Measurements from ENCODE around the gene KNCN.

Gene KNCN

DNA sequence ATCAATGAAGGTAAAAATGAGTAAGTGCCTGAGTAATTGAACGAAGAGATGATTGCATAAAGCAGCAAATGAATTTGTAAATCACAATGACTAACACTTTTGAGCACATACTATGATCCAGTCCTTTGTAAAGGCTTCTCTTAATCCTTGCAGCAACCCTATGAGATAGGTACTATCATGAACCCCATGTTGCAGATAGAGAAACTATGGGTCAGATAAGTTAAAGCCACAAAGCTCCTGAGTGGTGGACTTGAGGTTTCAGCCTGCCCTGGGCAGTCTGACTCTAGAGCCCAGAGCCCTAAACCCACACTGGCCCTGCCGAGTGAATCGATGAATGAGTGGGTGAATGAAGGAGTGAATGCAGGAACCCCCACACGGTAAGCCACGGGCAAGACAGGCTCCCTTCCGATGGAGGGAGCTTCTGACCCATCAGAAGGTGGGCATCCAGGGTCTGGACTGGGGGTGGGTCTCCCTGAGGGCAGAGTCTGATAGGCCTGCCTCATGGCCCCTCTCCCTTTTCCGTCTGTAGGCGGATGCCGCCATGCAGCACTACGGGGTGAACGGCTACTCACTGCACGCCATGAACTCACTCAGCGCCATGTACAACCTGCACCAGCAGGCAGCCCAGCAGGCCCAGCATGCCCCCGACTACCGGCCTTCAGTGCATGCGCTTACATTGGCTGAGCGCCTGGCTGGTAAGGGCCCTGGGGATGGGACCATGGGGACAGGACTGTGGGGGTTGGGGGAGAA is 44.8 kb downstream of the KNCN start:
- H2BK12ac ChIP-seq (ENCODE audit: low read length) = peak overlapping the region; percentile 24
- H3K27me3 ChIP-seq (ENCODE audit: control insufficient read depth in 3 of 3, insufficient read depth in 3 of 3, low read depth in 1 of 3, low read length in 3 of 3) = peaks cover 0 to 52% (median 2%) of the 10 kb centered on the region in 3 experiments
- no peak for DNase-seq (ENCODE audit: low spot score)
- no peak overlapping the region for H3K4me3 ChIP-seq (ENCODE audit: low read length in 2 of 2)
- no peak overlapping the region for H2AFZ ChIP-seq (ENCODE audit: low read length)
- peaks cover 7% of the 10 kb centered on the region in 2 donors for H3K4me1 ChIP-seq (ENCODE audit: control insufficient read depth in 2 of 2, insufficient read depth in 1 of 2, low read depth in 1 of 2, low read length in 2 of 2)
- H2BK15ac ChIP-seq (ENCODE audit: low read length) = no peak overlapping the region
- no peak overlapping the region for H4K91ac ChIP-seq (ENCODE audit: low read depth, low read length, poor library complexity)
- H2BK5ac ChIP-seq (ENCODE audit: low read length) = no peak overlapping the region
- no peak overlapping the region for H3K4ac ChIP-seq (ENCODE audit: low read length)
- H3K36me3 ChIP-seq (replicated peaks in 1 of 2; ENCODE audit: control insufficient read depth in 2 of 2, insufficient read depth in 2 of 2, low read length in 2 of 2) = no peaks in the 10 kb centered on the region
- no peak overlapping the region for H3K9ac ChIP-seq (ENCODE audit: low read depth, low read length, poor library complexity)
- no peak overlapping the region for H2BK120ac ChIP-seq (ENCODE audit: low read depth, low read length)
- H3K14ac ChIP-seq (ENCODE audit: low read length) = peak overlapping the region; percentile 14
- H3K79me1 ChIP-seq (ENCODE audit: low read depth, low read length) = no peaks in the 10 kb centered on the region
- H3K9me3 ChIP-seq (replicated peaks in 1 of 2; ENCODE audit: control insufficient read depth in 2 of 2, insufficient read depth in 1 of 2, low read depth in 1 of 2, low read length in 2 of 2) = no peaks in the 10 kb centered on the region
- H3K4me2 ChIP-seq (ENCODE audit: insufficient read depth, low read length, poor library complexity, severe bottlenecking) = no peak overlapping the region
- no peak overlapping the region for H3K27ac ChIP-seq (replicated peaks; ENCODE audit: low read length)
- no peak overlapping the region for H2AK5ac ChIP-seq (ENCODE audit: low read depth, low read length)
- 100% methylated on average over 1 of the region's 17 CpGs; no CpG with 5 or more reads in 1 of the 2 donors for WGBS, 2 donors (ENCODE audit: extremely low coverage in 2 of 2, insufficient read length in 2 of 2, insufficient replicate concordance in 1 of 2)
- peak overlapping the region; percentile 5 for H3K23ac ChIP-seq (ENCODE audit: low read depth, low read length, poor library complexity)
- H3K18ac ChIP-seq (ENCODE audit: low read length) = peak overlapping the region; percentile 11
- H4K8ac ChIP-seq (ENCODE audit: low read depth, low read length) = no peak overlapping the region

DNA sequence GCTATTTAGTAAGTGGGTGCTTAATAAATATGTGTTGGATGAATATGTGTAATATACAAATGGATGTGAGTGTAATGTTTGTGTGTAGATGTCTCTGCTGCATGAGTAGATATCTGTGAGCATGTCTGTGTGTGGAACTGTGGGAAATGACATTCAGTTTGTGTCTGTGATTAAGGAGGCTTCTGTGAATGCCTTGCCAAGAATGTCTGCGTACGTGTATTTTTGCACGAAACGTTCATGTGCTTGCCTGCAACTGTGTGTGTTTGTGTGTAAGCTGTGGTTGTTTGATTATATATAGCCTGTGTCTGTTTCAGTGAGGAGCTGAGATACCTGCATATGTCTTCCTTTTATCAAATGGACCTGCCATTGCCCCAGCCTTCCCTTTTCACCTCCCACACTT is 48.0 kb downstream of the KNCN start:
- Histone ChIP-seq H3K79me1 (ENCODE audit: low read depth, low read length) (no peaks in the 10 kb centered on the region), H3K14ac (ENCODE audit: low read length) (no peak overlapping the region)

DNA sequence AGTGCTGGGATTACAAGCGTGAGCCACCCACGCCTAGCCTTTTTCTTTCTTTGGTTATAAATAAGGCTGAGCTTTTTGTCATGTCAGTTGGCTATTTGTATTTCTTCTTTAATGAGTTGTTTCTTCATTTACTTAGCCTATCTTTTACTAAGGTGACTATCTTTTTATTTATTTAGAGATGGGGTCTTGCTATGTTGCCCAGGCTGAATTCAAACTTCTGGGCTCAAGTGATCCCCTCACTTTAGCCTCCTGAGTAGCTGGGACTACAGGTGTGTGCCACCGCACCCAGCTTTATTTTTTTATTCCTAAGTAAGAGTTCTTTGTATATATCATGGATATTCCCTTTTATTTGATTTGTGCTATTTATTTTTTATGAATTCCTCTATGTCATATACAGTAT is 49.9 kb downstream of the KNCN start:
- H3K18ac ChIP-seq (ENCODE audit: low read length) = no peak overlapping the region
- no peak overlapping the region for H3K14ac ChIP-seq (ENCODE audit: low read length)
- H3K4ac ChIP-seq (ENCODE audit: low read length) = no peak overlapping the region
- no peak overlapping the region for H2AFZ ChIP-seq (ENCODE audit: low read length)
- H3K23ac ChIP-seq (ENCODE audit: low read depth, low read length, poor library complexity) = no peak overlapping the region
- H2BK5ac ChIP-seq (ENCODE audit: low read length) = no peak overlapping the region
- H2BK120ac ChIP-seq (ENCODE audit: low read depth, low read length) = no peak overlapping the region
- no peak for DNase-seq (ENCODE audit: low spot score)
- H3K27ac ChIP-seq (replicated peaks; ENCODE audit: low read length) = no peak overlapping the region
- no peak overlapping the region for H3K9ac ChIP-seq (ENCODE audit: low read depth, low read length, poor library complexity)
- H3K9me3 ChIP-seq (replicated peaks in 1 of 2; ENCODE audit: control insufficient read depth in 2 of 2, insufficient read depth in 1 of 2, low read depth in 1 of 2, low read length in 2 of 2) = no peaks in the 10 kb centered on the region
- H2BK15ac ChIP-seq (ENCODE audit: low read length) = no peak overlapping the region
- H4K91ac ChIP-seq (ENCODE audit: low read depth, low read length, poor library complexity) = no peak overlapping the region
- H3K79me1 ChIP-seq (ENCODE audit: low read depth, low read length) = no peaks in the 10 kb centered on the region
- no peak overlapping the region for H4K8ac ChIP-seq (ENCODE audit: low read depth, low read length)
- H3K36me3 ChIP-seq (replicated peaks in 1 of 2; ENCODE audit: control insufficient read depth in 2 of 2, insufficient read depth in 2 of 2, low read length in 2 of 2) = no peaks in the 10 kb centered on the region
- peaks cover 0 to 66% (median 5%) of the 10 kb centered on the region in 3 experiments for H3K27me3 ChIP-seq (ENCODE audit: control insufficient read depth in 3 of 3, insufficient read depth in 3 of 3, low read depth in 1 of 3, low read length in 3 of 3)
- H2BK12ac ChIP-seq (ENCODE audit: low read length) = no peak overlapping the region
- WGBS, 2 donors (ENCODE audit: extremely low coverage in 2 of 2, insufficient read length in 2 of 2, insufficient replicate concordance in 1 of 2) = no CpG with 5 or more reads among the region's 3 CpGs
- H3K4me1 ChIP-seq (ENCODE audit: control insufficient read depth in 2 of 2, insufficient read depth in 1 of 2, low read depth in 1 of 2, low read length in 2 of 2) = peaks cover 0 to 3% of the 10 kb centered on the region in 2 donors
- H3K4me3 ChIP-seq (ENCODE audit: low read length in 2 of 2) = no peak overlapping the region
- H2AK5ac ChIP-seq (ENCODE audit: low read depth, low read length) = no peak overlapping the region
- no peak overlapping the region for H3K4me2 ChIP-seq (ENCODE audit: insufficient read depth, low read length, poor library complexity, severe bottlenecking)

More for the DNA sequence above, 48.0 kb downstream of the KNCN start:
- no peak overlapping the region for H2BK12ac ChIP-seq (ENCODE audit: low read length)
- DNase-seq (ENCODE audit: low spot score) = no peak
- no peak overlapping the region for H4K8ac ChIP-seq (ENCODE audit: low read depth, low read length)
- no peak overlapping the region for H2BK120ac ChIP-seq (ENCODE audit: low read depth, low read length)
- H3K27me3 ChIP-seq (ENCODE audit: control insufficient read depth in 3 of 3, insufficient read depth in 3 of 3, low read depth in 1 of 3, low read length in 3 of 3) = peaks cover 0 to 55% (median 2%) of the 10 kb centered on the region in 3 experiments
- no peaks in the 10 kb centered on the region for H3K9me3 ChIP-seq (replicated peaks in 1 of 2; ENCODE audit: control insufficient read depth in 2 of 2, insufficient read depth in 1 of 2, low read depth in 1 of 2, low read length in 2 of 2)
- no peak overlapping the region for H2AK5ac ChIP-seq (ENCODE audit: low read depth, low read length)
- no peak overlapping the region for H3K4ac ChIP-seq (ENCODE audit: low read length)
- no peak overlapping the region for H4K91ac ChIP-seq (ENCODE audit: low read depth, low read length, poor library complexity)
- no peak overlapping the region for H3K4me3 ChIP-seq (ENCODE audit: low read length in 2 of 2)
- H2AFZ ChIP-seq (ENCODE audit: low read length) = no peak overlapping the region
- no peak overlapping the region for H3K27ac ChIP-seq (replicated peaks; ENCODE audit: low read length)
- no peak overlapping the region for H2BK15ac ChIP-seq (ENCODE audit: low read length)
- WGBS, 2 donors (ENCODE audit: extremely low coverage in 2 of 2, insufficient read length in 2 of 2, insufficient replicate concordance in 1 of 2) = no CpG with 5 or more reads among the region's 4 CpGs
- peaks cover 7 to 10% of the 10 kb centered on the region in 2 donors for H3K4me1 ChIP-seq (ENCODE audit: control insufficient read depth in 2 of 2, insufficient read depth in 1 of 2, low read depth in 1 of 2, low read length in 2 of 2)
- no peak overlapping the region for H3K23ac ChIP-seq (ENCODE audit: low read depth, low read length, poor library complexity)
- H2BK5ac ChIP-seq (ENCODE audit: low read length) = no peak overlapping the region
- H3K9ac ChIP-seq (ENCODE audit: low read depth, low read length, poor library complexity) = no peak overlapping the region
- no peak overlapping the region for H3K4me2 ChIP-seq (ENCODE audit: insufficient read depth, low read length, poor library complexity, severe bottlenecking)
- H3K18ac ChIP-seq (ENCODE audit: low read length) = no peak overlapping the region
- H3K36me3 ChIP-seq (replicated peaks in 1 of 2; ENCODE audit: control insufficient read depth in 2 of 2, insufficient read depth in 2 of 2, low read length in 2 of 2) = no peaks in the 10 kb centered on the region

DNA sequence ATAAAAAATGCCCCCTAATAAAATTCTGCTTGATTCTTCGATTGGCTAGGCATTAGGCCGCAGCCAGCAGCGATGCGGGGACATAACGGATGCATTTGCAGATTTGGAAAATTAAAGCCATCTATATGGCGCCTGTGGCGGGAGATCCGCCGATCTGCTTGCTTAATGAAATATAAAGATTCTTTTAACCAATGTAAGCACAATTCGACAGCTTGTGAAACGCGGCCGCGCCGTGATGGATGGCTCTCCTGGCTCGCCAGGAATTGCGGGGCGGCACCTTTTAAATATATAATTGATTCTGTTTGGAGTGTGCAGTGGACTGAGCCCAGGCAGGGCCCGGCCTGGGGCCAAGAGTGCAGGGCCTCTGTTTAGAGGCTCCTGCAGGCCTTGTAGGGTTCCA is 53.8 kb downstream of the KNCN start:
- H2BK15ac ChIP-seq (ENCODE audit: low read length) = no peak overlapping the region
- H3K4ac ChIP-seq (ENCODE audit: low read length) = no peak overlapping the region
- no peak overlapping the region for H2AFZ ChIP-seq (ENCODE audit: low read length)
- H2BK5ac ChIP-seq (ENCODE audit: low read length) = no peak overlapping the region
- H3K9ac ChIP-seq (ENCODE audit: low read depth, low read length, poor library complexity) = no peak overlapping the region
- no peak overlapping the region for H3K23ac ChIP-seq (ENCODE audit: low read depth, low read length, poor library complexity)
- no peaks in the 10 kb centered on the region for H3K79me1 ChIP-seq (ENCODE audit: low read depth, low read length)
- no peak overlapping the region for H2BK120ac ChIP-seq (ENCODE audit: low read depth, low read length)
- H3K18ac ChIP-seq (ENCODE audit: low read length) = no peak overlapping the region
- no peaks in the 10 kb centered on the region for H3K9me3 ChIP-seq (replicated peaks in 1 of 2; ENCODE audit: control insufficient read depth in 2 of 2, insufficient read depth in 1 of 2, low read depth in 1 of 2, low read length in 2 of 2)
- H3K27me3 ChIP-seq (ENCODE audit: control insufficient read depth in 3 of 3, insufficient read depth in 3 of 3, low read depth in 1 of 3, low read length in 3 of 3) = peaks cover 9 to 93% (median 38%) of the 10 kb centered on the region in 3 experiments
- WGBS, 2 donors (ENCODE audit: extremely low coverage in 2 of 2, insufficient read length in 2 of 2, insufficient replicate concordance in 1 of 2) = no CpG with 5 or more reads among the region's 19 CpGs
- no peak overlapping the region for H4K8ac ChIP-seq (ENCODE audit: low read depth, low read length)
- no peak overlapping the region for H4K91ac ChIP-seq (ENCODE audit: low read depth, low read length, poor library complexity)
- H3K4me3 ChIP-seq (ENCODE audit: low read length in 2 of 2) = no peak overlapping the region
- H3K4me2 ChIP-seq (ENCODE audit: insufficient read depth, low read length, poor library complexity, severe bottlenecking) = no peak overlapping the region
- H3K27ac ChIP-seq (replicated peaks; ENCODE audit: low read length) = no peak overlapping the region
- no peak overlapping the region for H2BK12ac ChIP-seq (ENCODE audit: low read length)
- H2AK5ac ChIP-seq (ENCODE audit: low read depth, low read length) = no peak overlapping the region
- no peaks in the 10 kb centered on the region for H3K36me3 ChIP-seq (replicated peaks in 1 of 2; ENCODE audit: control insufficient read depth in 2 of 2, insufficient read depth in 2 of 2, low read length in 2 of 2)
- no peak overlapping the region for H3K14ac ChIP-seq (ENCODE audit: low read length)
- H3K4me1 ChIP-seq (ENCODE audit: control insufficient read depth in 2 of 2, insufficient read depth in 1 of 2, low read depth in 1 of 2, low read length in 2 of 2) = peaks cover 0 to 3% of the 10 kb centered on the region in 2 donors
- DNase-seq (ENCODE audit: low spot score) = no peak
